GM12875 (cell line): Measurements from ENCODE around the gene SFXN5.

Experiments
- H3K4me3 ChIP-seq: one replicate; pipeline ENCODE4 v1.5.1; 2011; ENCODE audit warnings: low read depth, low read length, control low read depth
- CTCF ChIP-seq: IDR thresholded peaks from 2 replicates; pipeline ENCODE4 v1.5.1; 2011; ENCODE audit warnings: low read depth, mild to moderate bottlenecking, control low read depth, inconsistent platforms, low read length, moderate library complexity, borderline replicate concordance; ENCODE audit not compliant: insufficient read depth

SFXN5 gene

GRCh38 chr2:72892506-72893173 lies 178.9 kb downstream of the SFXN5 start:
- no peak overlapping the region for H3K4me3 ChIP-seq
- TF ChIP-seq CTCF: peak; percentile 92
